B cell (primary cell): ENCODE results near the gene TSFM. TPM values are rescaled to one million over a fixed set of nuclear protein-coding genes. Genes with fewer than 3 reads are reported as not detected.

Source experiments
- ATAC-seq: fragments of 200-7000 bp; cut with Tn5 transposase; one replicate; pipeline ENCODE4 v1.10.0; 2021; ENCODE audit warnings: low read depth, mild to moderate bottlenecking, moderate number of reproducible peaks, moderate library complexity
- CTCF ChIA-PET: fragments of 350-600 bp; sonication (Branson Sonifier 250); formaldehyde crosslinking; loops from one replicate; lab custom pipeline; 2021; ENCODE audit warnings: antibody characterized with exemption, inconsistent platforms; lab: Charles Lee
- POLR2A ChIA-PET: fragments of 350-600 bp; sonication (Branson Sonifier 250); formaldehyde crosslinking; loops from one replicate; lab custom pipeline; 2021; ENCODE audit warnings: antibody characterized with exemption; lab: Charles Lee
- DNase-seq: peaks from one replicate; pipeline ENCODE4 v3.0.0; 2013
- H2AFZ ChIP-seq: 2 replicates; pipeline ENCODE4 v1.6.1; 2012; ENCODE audit warnings: mild to moderate bottlenecking, low read depth, low read length; ENCODE audit not compliant: insufficient read depth, poor library complexity, severe bottlenecking
- H3K27ac ChIP-seq, 2 donors: 1 replicate in 1 of 2; 2 replicates in 1 of 2; pipeline ENCODE4 v1.5.1; 2012 to 2013; ENCODE audit warnings: low read length in 2 of 2, mild to moderate bottlenecking in 2 of 2, moderate library complexity in 1 of 2
- H3K27me3 ChIP-seq, 4 experiments: fragments of 200-600 bp in 1 of 4; sonication (generic) in 1 of 4; replicated peaks in 1 of 4; 1 replicate in 2 of 4; 2 replicates in 2 of 4; pipeline versions ENCODE4 v1.6.1 to v1.7.0; 2013 to 2016; ENCODE audit warnings: low read length in 3 of 4, mild to moderate bottlenecking in 2 of 4, mixed read lengths in 1 of 4, moderate library complexity in 1 of 4; ENCODE audit not compliant: insufficient read depth in 4 of 4, control insufficient read depth in 3 of 4; ENCODE audit errors: control extremely low read depth in 1 of 4
- H3K36me3 ChIP-seq, 2 experiments: replicated peaks in 1 of 2; 1 replicate in 1 of 2; 2 replicates in 1 of 2; pipeline versions ENCODE4 v1.6.1 to v1.7.1; 2013; ENCODE audit warnings: low read length in 1 of 2; ENCODE audit not compliant: insufficient read depth in 2 of 2, control insufficient read depth in 1 of 2; ENCODE audit errors: control extremely low read depth in 1 of 2, extremely low read depth in 1 of 2
- H3K4me1 ChIP-seq, 2 donors: fragments of 200-600 bp in 1 of 2; sonication (generic) in 1 of 2; 1 replicate in 1 of 2; 2 replicates in 1 of 2; pipeline versions ENCODE4 v1.5.1 to v1.6.1; 2013 to 2017; ENCODE audit warnings: low read length in 2 of 2; ENCODE audit not compliant: control insufficient read depth in 2 of 2, insufficient read depth in 2 of 2
- H3K4me2 ChIP-seq: replicated peaks from 2 replicates; pipeline ENCODE3; 2012; ENCODE audit warnings: mild to moderate bottlenecking, low read depth, low read length; ENCODE audit not compliant: poor library complexity, severe bottlenecking
- H3K4me3 ChIP-seq, 5 experiments: fragments of 200-600 bp in 1 of 5; sonication (generic) in 1 of 5; 1 replicate in 3 of 5; 2 replicates in 2 of 5; pipeline versions ENCODE4 v1.5.1 to v1.7.0; 2011 to 2016; ENCODE audit warnings: low read length in 4 of 5, mild to moderate bottlenecking in 4 of 5, low read depth in 2 of 5, control low read depth in 1 of 5, moderate library complexity in 1 of 5; ENCODE audit not compliant: insufficient read depth in 1 of 5; ENCODE audit errors: control extremely low read depth in 1 of 5, extremely low read depth in 1 of 5
- H3K79me2 ChIP-seq: fragments of 200-600 bp; sonication (generic); one replicate; pipeline ENCODE4 v1.6.0; 2016; ENCODE audit warnings: low read length; ENCODE audit not compliant: control insufficient read depth, insufficient read depth
- H3K9ac ChIP-seq: fragments of 200-600 bp; sonication (generic); 2 replicates; pipeline ENCODE4 v1.6.1; 2017; ENCODE audit warnings: mild to moderate bottlenecking, low read length, moderate library complexity
- H3K9me3 ChIP-seq, 3 donors: one replicate each; pipeline versions ENCODE4 v1.6.1 to v1.7.1; 2013; ENCODE audit warnings: low read length in 2 of 3; ENCODE audit not compliant: control insufficient read depth in 2 of 3, insufficient read depth in 1 of 3; ENCODE audit errors: control extremely low read depth in 1 of 3
- H4K20me1 ChIP-seq: 2 replicates; pipeline ENCODE4 v1.6.0; 2012; ENCODE audit warnings: mild to moderate bottlenecking, low read length; ENCODE audit not compliant: insufficient read depth, control insufficient read depth, poor library complexity, severe bottlenecking
- H3K27ac Mint-ChIP-seq: one replicate; pipeline ENCODE4 v1.8.0; 2021; ENCODE audit warnings: mixed read lengths
- H3K27me3 Mint-ChIP-seq: one replicate; pipeline ENCODE4 v1.8.0; 2021; ENCODE audit warnings: mixed read lengths
- H3K4me1 Mint-ChIP-seq: one replicate; pipeline ENCODE4 v1.8.0; 2021; ENCODE audit warnings: mixed read lengths
- H3K4me3 Mint-ChIP-seq: one replicate; pipeline ENCODE4 v1.8.0; 2021; ENCODE audit warnings: mixed read lengths
- H3K9me3 Mint-ChIP-seq: one replicate; pipeline ENCODE4 v1.8.0; 2022; ENCODE audit warnings: mixed read lengths; ENCODE audit not compliant: insufficient read depth
- EZH2 ChIP-seq: IDR thresholded peaks from 2 replicates; pipeline ENCODE4 v1.6.1; 2012; ENCODE audit warnings: borderline replicate concordance, low read depth, mild to moderate bottlenecking, moderate library complexity, low read length; ENCODE audit not compliant: insufficient read depth, poor library complexity, severe bottlenecking
- WGBS: methylation state at CpG from one replicate; pipeline ENCODE4 v1.1.5; 2013; ENCODE audit warnings: missing lambda C conversion rate; ENCODE audit not compliant: insufficient coverage; 5-methylcytosine and 5-hydroxymethylcytosine counted together
- intact Hi-C: fragments of 100-400 bp; cut with micrococcal nuclease; formaldehyde crosslinking; loops from one replicate; pipeline ENCODE4 v1.10.0; 2022
- polyA plus RNA-seq: library from polyadenylated mRNA; depleted of rRNA; stranded (reverse); fragments of >200 nt; gene quantifications from 2 replicates; pipeline ENCODE4 v1.2.3, GENCODE V29; 2012
- total RNA-seq, 2 donors: library from RNA; stranded (reverse); fragments of 120-200 nt in 1 of 2; gene quantifications; 1 replicate in 1 of 2; 2 replicates in 1 of 2; pipeline versions ENCODE4 v1.2.3 to v1.2.4, GENCODE V29; 2013 to 2022
- TF ChIP-seq, protein P1 (sequence below): fragments of 200-600 bp; IDR thresholded peaks from one replicate; pipeline ENCODE4 v1.8.0; 2022; ENCODE audit warnings: antibody characterized with exemption, mild to moderate bottlenecking

Gene TSFM
- total and polyA plus RNA-seq, 2 donors (not counting 1 experiment from before 2014, with no cell fraction given) = 5.6 to 20.9 TPM

DNA sequence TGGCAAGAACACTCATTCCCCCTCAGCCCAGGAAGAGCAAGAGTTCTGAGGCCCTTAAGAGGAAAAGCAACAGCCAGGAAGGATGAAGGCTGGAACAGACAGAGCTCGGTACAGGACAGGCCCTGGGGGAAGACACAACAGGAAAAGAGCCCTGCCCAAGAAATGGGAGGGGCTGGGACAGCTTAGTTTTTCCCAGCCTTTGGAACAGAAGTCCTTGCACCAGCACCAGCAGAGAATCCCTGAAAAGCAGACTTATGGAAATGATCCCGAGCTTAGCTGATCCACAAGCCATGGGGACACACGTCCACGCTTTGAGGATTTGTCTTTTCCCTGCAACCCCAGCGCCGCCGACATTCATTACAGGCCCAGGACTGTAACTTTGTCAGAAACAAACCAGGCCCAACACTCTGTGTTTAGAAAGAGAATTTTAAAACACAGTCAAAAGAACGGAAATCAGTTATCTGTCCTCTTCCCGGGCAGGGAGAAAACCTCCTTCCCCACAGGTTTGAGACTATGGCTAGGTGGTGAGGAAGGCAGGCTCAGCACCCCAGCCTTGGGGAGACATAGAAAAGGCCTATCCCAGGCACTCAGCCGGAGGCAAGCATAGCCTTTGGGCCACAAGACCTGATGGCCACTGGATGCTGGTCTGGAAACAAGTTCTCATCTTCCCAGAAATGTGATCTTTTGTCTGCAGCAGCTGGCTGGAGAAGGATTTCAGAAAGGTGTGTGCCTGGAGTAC, 40.0 kb downstream of the TSFM start:
- H3K4me2 ChIP-seq = no peak overlapping the region
- H3K27ac ChIP-seq = no peak overlapping the region
- DNase-seq (no peak), ATAC-seq (no peak)
- no peak overlapping the region for H3K4me3 Mint-ChIP-seq
- H3K9ac ChIP-seq = no peak overlapping the region
- H3K36me3 ChIP-seq = peaks cover 1 to 66% of the 10 kb centered on the region in 2 experiments
- H3K27me3 ChIP-seq = no peaks in the 10 kb centered on the region
- H3K9me3 ChIP-seq = no peaks in the 10 kb centered on the region
- peaks cover 16% of the 10 kb centered on the region for H3K79me2 ChIP-seq
- no peaks in the 10 kb centered on the region for H3K9me3 Mint-ChIP-seq
- no peaks in the 10 kb centered on the region for H3K27me3 Mint-ChIP-seq
- peaks cover 54% of the 10 kb centered on the region for H4K20me1 ChIP-seq
- no peaks in the 10 kb centered on the region for H3K4me1 Mint-ChIP-seq
- TF ChIP-seq EZH2 = no peak
- TF ChIP-seq, protein P1, sequence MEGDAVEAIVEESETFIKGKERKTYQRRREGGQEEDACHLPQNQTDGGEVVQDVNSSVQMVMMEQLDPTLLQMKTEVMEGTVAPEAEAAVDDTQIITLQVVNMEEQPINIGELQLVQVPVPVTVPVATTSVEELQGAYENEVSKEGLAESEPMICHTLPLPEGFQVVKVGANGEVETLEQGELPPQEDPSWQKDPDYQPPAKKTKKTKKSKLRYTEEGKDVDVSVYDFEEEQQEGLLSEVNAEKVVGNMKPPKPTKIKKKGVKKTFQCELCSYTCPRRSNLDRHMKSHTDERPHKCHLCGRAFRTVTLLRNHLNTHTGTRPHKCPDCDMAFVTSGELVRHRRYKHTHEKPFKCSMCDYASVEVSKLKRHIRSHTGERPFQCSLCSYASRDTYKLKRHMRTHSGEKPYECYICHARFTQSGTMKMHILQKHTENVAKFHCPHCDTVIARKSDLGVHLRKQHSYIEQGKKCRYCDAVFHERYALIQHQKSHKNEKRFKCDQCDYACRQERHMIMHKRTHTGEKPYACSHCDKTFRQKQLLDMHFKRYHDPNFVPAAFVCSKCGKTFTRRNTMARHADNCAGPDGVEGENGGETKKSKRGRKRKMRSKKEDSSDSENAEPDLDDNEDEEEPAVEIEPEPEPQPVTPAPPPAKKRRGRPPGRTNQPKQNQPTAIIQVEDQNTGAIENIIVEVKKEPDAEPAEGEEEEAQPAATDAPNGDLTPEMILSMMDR = no peak
- WGBS = 100% methylated on average over 5 of the region's 10 CpGs
- ChIA-PET POLR2A (interaction anchor here (0.6 kb wide), 1 partner anchor 17 kb away, joined by 4 read pairs; no protein-coding TSS in a partner anchor), CTCF (interaction anchor here (0.8 kb wide), 1 partner anchor 73 kb away, joined by 3 read pairs; no protein-coding TSS in a partner anchor)
- intact Hi-C loops = no loop called here
- H3K4me3 ChIP-seq = no peak overlapping the region
- no peak overlapping the region for H3K27ac Mint-ChIP-seq
- no peaks in the 10 kb centered on the region for H3K4me1 ChIP-seq
- no peak overlapping the region for H2AFZ ChIP-seq
